ENCODE measurements around the gene KIF9.
A peak's percentile ranks its signal among the peaks of the same experiment; 100 is the strongest.
"Not testable (repeated sequence)": the region's sequence is repeated elsewhere in the genome, so short reads cannot be mapped to it uniquely, and the experiment has no call there.

KIF9 gene, protein sequence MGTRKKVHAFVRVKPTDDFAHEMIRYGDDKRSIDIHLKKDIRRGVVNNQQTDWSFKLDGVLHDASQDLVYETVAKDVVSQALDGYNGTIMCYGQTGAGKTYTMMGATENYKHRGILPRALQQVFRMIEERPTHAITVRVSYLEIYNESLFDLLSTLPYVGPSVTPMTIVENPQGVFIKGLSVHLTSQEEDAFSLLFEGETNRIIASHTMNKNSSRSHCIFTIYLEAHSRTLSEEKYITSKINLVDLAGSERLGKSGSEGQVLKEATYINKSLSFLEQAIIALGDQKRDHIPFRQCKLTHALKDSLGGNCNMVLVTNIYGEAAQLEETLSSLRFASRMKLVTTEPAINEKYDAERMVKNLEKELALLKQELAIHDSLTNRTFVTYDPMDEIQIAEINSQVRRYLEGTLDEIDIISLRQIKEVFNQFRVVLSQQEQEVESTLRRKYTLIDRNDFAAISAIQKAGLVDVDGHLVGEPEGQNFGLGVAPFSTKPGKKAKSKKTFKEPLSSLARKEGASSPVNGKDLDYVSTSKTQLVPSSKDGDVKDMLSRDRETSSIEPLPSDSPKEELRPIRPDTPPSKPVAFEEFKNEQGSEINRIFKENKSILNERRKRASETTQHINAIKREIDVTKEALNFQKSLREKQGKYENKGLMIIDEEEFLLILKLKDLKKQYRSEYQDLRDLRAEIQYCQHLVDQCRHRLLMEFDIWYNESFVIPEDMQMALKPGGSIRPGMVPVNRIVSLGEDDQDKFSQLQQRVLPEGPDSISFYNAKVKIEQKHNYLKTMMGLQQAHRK

DNA sequence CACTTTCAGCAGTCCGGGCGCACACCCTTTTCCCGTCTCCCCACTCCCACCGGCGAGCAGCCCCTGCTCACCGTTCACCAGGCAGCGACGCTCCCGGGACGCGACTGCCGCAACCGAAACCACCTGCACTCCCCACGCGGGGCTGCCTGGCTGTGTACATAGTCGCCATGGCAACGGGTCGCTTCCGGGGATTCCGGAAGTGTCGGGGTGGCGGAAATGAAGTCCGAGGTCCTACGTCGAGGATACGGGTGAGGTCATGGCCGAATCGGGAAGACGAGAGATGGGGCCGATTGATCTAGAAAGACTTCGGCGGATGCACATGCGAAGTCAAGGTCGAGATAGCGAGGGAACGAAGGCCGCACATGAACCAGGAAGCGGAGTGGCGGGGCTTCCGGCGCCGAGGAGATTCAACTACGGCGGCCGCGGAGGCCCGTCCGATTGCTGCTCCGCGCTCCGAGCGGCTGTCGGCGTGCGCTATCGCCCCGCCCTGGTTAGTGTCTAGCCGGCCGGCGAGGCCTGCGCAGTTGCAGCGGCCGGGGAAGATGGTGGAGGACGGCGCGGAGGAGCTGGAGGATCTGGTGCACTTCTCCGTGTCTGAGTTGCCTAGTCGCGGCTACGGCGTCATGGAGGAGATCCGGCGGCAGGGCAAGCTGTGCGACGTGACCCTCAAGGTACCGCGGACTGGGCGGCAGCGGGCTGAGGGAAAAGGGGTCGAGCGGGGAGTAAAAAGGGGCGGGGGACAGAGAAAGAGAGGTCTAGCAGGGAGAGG, at the start of gene KIF9, which contains the start of gene KLHL18:
TSS of gene KIF9 (minus strand) at position 376 of the 769 bp plus-strand sequence. CDS start 5,425 bp downstream, outside the sequence.
TSS of gene KLHL18 (plus strand) at position 521 of the 769 bp plus-strand sequence. CDS start at position 543, 22 bp downstream.
- peak; percentile 67 for DNase-seq

DNA sequence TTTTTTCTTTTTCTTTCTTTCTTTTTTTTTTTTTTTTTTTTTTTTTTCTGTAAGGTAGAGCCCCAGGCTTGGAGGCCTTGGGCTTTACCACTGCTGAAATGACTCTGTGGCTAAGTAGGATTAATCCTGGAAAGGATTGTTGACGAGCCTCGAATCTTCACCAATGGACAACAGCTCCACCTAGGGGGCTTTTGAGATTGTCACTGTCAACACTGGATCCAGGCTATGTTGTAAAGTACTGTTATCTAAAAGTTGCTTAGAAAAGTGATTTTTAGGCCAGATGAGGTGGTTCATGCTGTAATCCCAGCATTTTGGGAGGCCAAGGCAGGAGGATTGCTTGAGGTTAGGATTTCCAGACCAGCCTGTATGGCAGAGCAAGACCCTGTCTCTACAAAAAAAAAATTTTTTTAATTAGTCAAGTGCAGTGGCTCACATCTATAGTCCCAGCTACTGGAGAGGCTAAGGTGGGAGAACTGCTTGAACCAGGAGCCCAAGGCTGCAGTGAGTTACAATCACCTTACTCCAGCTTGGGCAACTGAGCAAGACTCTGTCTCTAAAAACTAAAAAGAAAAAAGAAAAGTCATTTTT, 41.8 kb upstream of the KIF9 start:
- DNase-seq, result peak; percentile 31

DNA sequence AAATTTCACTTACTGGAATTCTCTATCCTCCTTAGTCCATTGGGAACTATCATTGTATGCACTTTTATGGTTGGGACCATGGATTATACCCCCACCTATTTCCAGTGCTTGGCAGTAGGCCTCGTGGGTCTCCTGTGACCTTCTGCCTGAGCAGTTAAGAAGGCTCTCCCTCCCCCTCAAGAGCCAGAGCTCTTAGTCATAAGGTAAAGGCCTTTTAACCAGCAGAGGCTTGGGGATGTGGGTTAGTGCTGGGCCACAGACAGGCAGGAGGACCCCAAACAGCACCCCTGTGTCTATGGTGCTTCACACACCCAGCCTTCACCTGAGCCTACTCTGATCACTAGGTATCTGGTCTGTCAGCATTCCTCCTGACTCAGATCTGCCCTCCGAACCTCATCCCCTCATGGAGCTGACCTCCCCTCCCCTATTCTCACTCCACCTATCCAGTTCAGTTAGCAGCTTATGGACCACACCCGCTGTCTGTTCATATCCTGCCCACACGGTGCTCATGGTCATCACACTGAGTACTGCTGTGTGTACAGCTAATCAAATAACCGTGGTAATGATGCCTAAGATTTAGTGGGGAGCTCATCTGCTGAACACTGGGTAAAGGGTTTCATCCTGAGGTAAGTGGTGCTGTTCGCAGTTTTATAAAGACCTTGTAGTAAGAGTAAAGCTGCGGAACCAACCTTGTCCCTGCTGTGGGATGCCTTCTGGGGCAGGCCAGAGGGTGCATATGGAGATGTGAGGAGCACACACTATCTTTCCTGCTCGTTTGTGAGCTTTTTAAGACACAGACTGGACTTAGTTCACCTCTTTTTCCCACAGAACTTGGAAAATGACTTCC, 41.1 kb upstream of the KIF9 start:
- no peak for DNase-seq

DNA sequence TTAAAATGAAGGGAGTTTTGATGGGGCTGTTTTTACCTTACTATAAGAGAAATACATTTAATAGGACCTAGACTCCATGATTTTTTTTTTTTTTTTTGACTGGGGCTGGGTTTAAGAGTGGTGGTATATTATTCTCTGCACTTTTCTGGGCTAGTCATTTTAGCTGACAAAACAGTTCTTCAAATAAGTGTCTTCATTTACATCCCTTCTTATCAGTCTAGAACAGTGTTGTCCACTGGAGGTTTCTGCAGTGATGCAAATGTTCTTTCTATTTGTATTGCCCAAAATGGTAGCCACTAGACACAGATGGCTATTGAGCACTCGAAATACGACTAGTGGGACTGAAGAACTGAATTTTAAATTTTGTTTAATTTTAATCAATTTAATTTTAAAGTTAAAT, 37.4 kb upstream of the KIF9 start:
- no peak for DNase-seq

DNA sequence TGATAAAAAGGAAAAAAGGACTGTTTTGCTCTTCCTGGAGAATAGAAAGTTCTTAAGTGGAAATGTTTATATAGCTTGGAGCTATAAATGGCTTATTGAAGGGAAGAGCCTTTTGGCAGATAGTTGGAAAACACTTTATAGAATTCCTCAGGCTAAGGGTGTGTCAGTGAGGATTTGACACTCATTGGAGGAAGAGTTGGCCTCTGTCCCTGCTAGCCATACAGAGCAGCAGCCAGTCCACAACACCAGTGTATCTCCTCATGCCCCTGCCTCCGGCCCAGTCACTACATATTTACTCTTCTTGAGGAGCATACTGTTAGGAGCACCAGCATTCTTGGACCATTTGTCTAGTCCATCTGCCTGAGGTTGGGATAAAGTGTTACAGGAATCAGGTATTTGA, 36.3 kb upstream of the KIF9 start:
- DNase-seq, result no peak

DNA sequence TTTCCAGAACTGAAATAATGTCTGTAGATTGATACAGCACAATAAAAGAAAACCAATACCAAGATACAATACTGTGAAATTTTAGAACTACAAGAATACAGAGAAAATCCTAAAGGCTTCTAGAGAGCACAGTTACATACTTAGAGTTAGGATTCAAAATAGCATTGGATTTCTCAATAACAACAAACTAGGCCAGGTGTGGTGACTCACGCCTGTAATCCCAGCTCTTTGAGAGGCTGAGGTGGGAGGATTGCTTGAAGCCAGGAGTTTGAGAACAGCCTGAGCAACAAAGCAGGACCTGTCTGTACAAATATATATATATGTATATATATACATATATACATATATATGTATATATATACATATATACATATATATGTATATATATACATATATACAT, 33.6 kb upstream of the KIF9 start:
- DNase-seq, result not testable (repeated sequence)

DNA sequence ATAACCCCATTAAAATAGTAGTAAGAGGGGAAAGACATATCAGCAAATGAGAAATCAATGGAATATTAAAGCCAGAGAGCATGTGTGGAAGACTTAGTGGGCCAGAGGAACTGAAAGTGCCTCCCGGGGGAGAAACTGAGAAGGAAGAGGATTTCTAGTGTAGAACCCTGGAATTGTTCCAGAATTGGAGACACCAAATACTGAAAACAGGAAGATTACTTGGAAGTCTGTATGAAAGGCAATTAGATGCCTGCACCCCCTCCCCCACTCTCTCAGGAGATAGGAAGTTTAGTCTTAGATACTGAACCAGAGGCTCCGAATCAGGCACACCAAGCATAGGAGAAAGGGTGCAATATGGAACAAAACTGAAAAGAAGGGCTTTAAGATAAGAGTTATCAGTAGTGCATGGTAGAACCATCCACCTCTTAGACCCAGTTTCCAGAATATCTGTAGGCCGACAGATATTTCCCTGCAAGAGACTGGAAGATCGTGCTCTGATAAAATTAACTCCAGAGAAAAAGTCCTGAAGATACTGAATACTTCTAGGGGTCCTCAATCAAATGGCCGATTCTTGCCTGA, 32.6 kb upstream of the KIF9 start:
- no peak for DNase-seq

DNA sequence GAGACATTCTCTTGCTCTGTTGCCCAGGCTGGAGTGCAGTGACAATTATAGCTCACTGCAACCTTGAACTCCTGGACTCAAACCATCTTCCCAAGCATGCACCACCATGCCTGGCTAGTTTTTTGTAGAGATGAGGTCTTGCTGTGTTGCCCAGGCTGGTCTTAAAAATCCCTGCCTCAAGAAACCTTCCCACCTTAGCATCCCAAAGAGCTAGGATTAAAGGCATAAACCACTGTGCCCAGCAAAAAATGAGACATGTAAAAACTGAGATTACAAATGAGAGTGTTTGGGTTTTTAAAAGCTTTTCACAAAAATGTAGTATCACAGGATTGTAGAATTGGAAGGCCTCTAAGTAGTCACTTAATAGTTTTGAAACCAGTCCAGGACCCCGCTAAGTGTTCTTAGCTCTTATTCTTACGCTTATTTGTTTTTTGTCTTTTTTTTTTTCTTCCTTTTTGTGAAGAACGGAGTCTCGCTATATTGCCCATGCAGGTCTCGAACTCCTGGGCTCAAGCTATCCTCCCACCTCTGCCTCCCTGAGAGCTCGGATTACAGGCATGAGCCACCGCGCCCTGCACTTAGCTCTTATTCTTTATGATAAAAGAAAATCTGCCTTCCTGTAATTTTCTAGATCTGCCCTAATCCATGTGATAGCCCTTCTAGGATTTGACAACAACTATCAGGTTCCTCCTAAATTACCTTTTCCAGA, 31.6 kb upstream of the KIF9 start:
- no peak for DNase-seq

DNA sequence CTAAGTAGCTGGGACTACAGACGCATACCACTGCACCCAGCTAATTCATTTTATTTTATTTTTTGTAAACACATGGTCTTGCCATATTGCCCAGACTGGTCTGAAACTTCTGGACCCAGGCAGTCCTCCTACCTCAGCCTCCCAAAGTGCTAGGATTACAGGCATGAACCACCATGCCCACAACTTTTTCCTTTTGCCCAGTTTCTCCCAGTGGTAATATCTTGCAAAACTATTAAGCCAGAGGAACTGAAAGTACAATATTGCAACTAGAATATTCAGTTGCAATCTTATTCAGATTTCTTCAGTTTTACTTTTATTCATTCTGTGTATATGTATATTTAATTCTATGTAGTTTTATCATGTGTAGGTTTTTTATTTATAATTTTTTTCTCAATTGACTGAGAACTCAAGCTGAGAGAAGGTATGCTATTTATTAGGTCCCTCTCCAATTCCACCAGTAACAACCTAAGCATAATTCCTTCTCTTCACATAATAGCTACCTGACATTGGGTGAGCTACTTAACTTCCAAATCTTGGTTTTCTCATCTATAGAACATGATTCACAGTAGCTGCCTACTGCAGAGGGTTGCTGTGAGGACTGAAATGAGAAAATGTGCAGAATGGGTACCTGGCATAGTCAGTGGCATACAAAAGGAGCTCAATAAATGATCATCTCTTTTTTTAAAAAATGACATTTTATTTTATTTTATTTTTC, 30.9 kb upstream of the KIF9 start:
- DNase-seq, result no peak

DNA sequence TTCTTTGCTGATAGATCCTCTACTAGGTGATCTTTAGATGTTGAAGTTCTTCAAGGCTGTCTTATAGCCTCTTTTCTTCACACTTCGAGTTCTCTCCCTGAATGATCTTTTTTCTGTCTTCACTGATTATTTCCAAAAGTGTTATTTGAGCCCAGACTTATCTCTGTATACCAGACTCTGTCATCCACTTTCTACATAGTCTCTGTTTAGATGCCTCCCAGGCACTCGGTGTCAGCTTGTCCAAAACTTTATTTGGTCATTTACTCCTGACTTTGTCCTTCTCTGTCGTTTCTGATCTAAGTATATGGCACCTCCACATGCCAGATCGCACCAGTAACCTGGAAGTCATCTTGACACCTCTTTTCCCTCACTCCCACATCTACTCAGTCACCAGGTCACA, 27.8 kb upstream of the KIF9 start:
- no peak for DNase-seq

DNA sequence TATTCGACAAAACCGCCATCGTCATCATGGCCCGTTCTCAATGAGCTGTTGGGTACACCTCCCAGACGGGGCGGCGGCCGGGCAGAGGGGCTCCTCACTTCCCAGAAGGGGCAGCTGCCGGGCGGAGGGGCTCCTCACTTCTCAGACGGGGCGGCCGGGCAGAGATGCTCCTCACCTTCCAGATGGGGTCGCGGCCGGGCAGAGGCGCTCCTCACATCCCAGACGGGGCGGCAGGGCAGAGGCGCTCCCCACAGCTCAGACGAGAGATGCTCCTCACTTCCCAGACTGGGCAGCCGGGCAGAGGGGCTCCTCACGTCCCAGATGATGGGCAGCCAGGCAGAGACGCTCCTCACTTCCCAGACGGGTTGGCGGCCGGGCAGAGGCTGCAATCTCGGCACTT, 26.6 kb upstream of the KIF9 start:
- DNase-seq, result not testable (repeated sequence)

DNA sequence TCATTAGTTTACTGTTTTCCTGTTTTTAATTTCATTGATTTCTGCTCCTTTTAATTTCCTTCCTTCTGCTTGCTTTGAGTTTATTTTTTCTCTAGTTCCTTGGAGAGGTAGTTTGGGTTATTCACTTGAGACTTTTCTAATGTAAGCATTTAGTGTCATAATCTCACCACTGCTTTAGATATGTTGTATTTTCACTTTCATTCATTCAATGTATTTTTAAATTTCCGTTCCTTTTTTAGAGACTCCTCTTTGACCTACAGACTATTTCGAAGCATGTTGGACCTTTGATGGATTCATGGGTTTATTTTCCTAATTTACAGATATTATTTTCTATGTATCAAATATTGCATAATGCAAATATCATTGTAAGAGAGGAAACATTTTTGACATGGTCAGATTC, 23.4 kb upstream of the KIF9 start:
- no peak for DNase-seq

DNA sequence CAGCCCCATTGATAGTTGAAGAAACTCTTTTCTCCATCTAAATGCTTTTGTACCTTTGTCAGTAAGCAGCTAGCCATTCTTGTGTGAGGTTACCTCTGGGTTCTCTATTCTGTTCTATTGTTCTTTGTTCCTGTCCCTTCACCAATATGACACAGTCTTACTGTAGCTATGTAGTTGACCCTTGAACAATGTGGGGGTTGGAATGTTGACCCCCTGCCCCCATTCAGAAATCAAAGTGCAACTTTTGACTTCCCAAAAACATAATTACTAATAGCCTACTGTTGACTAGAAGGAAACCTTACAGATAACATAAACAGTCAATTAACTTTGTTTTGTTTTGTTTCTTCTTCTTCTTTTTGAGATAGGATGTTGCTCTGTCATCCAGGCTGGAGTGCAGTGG, 18.9 kb upstream of the KIF9 start:
- no peak for DNase-seq

DNA sequence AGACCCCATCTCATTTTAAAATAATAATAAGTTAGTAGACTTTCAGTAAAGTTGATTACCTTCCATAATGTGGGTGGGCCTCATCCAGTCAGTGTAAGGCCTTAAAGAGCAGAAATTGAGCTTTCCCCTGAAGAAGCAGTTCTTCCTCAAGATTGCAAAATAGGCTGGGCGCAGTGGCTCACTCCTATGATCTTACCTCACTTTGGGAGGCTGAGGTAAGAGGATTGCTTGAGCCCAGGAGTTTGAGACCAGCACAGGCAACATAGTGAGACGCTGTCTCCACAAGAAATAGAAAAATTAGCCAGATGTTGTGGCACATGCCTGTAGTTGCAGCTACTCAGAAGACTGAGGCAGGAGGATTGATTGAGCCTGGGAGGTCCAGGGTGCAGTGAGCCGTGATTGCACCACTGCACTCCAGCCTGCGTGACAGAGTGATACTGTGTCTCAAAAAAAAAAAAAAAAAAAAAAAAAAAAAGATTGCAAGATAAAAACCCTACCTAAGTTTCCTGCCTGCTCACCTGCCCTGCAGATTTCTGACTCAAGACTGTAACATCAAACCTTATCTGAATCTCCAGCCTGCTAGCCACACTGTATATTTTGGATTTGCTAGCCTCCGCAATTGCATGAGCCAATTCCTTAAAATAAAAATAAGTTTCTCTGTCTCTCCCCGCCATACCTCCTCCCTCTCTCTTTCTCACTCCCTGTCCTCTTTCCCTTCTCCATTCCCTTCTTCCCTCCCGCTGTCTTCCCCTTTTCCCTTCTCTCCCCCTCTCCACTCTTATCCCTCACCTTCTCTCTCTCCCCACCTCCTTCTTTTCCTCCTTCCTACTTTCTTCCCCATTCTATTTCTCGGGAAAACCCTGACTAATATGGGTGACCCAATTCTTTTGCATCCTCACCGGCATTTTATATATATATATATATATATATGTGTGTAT, 17.1 kb upstream of the KIF9 start:
- no peak for DNase-seq

DNA sequence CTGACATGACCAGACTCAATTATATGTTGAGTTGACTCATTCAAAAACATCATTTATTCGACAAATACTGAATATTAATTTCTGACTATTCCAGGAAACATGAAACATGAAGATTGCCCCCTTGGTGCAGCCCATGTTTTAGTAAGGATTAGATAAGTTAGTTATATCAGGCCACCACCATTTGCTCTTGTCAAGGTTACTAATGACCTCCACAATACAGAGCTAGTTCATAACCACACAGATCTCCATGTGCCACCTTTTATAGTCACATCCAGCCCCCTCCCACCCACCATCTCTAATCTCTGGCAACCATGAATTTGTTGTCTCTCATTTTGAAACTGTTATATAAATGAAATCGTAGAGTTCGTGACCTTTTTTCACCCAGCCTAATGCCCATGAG, 15.8 kb upstream of the KIF9 start:
- no peak for DNase-seq

DNA sequence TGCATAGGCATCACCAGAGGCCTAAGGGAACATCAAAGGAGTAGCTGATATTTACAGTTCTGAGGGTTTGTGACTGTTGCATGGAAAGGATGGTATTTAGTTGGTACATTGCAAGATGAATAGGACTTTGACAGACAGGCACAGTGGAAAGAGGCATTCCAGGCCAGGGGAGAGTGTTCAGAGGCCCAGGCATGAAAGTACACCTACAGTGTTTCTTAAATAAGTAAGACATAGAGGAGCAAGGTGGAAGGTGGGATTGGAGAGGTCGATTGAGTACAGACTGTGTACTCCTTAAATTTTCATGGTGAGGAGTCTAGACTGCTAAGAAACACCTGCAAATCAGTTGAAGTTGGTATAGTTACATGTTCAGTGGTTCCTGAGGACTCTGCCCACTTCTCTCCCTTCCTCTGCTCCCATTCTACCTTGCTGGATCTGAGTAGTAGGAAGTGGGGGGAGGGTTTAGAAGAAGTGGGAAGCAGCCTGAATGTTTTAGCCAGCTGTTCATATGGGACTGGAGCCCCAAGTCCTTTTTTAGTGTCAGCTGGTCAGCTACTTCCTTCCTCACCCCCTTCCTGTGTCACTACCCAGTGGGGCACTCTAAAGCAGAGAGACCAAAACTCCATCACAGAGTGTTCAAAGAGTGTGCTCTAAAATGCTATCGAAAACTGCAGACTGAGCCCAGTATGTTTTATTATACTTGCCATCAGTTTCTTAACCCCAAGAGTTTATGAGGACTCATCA, 14.1 kb upstream of the KIF9 start:
- DNase-seq, result no peak

DNA sequence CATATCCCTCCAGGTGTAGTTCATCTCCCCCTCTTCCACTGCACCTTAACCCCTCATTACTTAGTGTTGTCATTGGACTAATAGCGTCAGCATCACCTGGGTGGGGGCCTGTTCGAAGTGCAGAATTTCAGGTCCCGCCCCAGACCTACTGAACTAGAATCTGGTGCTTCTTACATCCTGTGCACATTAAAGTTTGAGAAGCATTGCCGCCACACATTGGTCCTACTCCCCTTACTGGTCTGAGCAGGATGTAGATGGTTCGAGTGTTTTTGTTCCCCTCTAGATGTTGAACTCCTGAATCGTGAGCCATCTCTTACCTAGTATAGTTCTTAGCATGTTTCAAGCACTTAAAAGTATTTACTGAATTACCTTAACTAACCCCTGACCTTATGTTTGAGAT, 13.4 kb upstream of the KIF9 start:
- no peak for DNase-seq

DNA sequence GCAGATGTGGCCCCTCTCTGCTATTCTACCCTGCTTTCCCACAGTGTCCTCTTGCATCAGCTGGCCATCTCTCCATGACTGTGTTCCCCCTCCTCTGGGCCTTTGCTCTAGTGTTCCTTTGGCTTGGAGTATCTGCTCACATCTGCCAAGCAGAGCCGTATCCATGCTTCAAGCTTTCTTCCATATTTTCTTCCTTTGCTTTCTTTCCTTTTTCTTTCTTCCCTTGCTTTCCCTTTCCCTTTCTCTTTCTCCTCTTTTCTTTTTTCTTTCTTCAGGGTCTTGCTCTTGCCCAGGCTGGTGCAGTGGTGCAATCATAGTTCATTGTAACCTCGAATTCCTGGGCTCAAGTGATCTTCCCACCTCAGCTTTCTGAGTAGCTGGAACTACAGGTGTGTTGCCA, 12.7 kb upstream of the KIF9 start:
- no peak for DNase-seq
